Gastrocnemius medialis (tissue), 4 donors: ENCODE measurements around the gene NGFR.

Experiments
- CTCF ChIP-seq, 5 experiments: fragments of 450-650 bp in 3 of 5; fragments of 200-600 bp in 2 of 5; sonication (generic) in 2 of 5; IDR thresholded peaks in 4 of 5; conservative IDR thresholded peaks in 1 of 5; 1 replicate in 4 of 5; 2 replicates in 1 of 5; pipeline ENCODE4 v1.5.1; 2016 to 2019; ENCODE audit warnings: antibody characterized with exemption in 5 of 5, mild to moderate bottlenecking in 3 of 5, moderate library complexity in 3 of 5
- POLR2A ChIP-seq, 2 donors: fragments of 450-650 bp; IDR thresholded peaks; one replicate each; pipeline ENCODE4 v1.6.1; 2017; ENCODE audit warnings: antibody characterized with exemption in 2 of 2, mild to moderate bottlenecking in 2 of 2, moderate library complexity in 2 of 2

GRCh38 chr17:49513641-49514040, 18.5 kb downstream of the NGFR start:
- TF ChIP-seq POLR2A (IDR thresholded peaks at IDR 0.05) (no peak), CTCF (IDR thresholded peaks at IDR 0.05 in 4 of 5, conservative IDR thresholded peaks at IDR 0.05 in 1 of 5) (no peak)
